PFSK-1 (cell line): ENCODE measurements around the gene EBNA1BP2.

Source experiments
- FOXP2 ChIP-seq: optimal IDR thresholded peaks from 2 replicates; pipeline ENCODE3; 2011; ENCODE audit warnings: borderline replicate concordance, control low read depth, inconsistent platforms; ENCODE audit not compliant: insufficient read depth; ENCODE audit errors: extremely low read length, extremely low read depth
- POLR2AphosphoS5 ChIP-seq: IDR thresholded peaks from 2 replicates; pipeline ENCODE4 v1.6.1; 2012; ENCODE audit warnings: low read depth, mild to moderate bottlenecking, control low read depth, low read length, moderate library complexity
- SIN3A ChIP-seq: IDR thresholded peaks from 2 replicates; pipeline ENCODE4 v1.6.1; 2012; ENCODE audit warnings: mild to moderate bottlenecking, low read length, moderate library complexity, borderline replicate concordance; ENCODE audit not compliant: insufficient read depth
- TAF1 ChIP-seq: IDR thresholded peaks from 2 replicates; pipeline ENCODE4 v1.6.1; 2012; ENCODE audit warnings: low read length, control low read depth, borderline replicate concordance; ENCODE audit not compliant: insufficient read depth
- TF ChIP-seq, protein P1 (sequence below), 2 experiments: IDR thresholded peaks; 2 replicates each; pipeline versions ENCODE4 v1.6.1 to v1.8.0; 2011 to 2012; ENCODE audit warnings: low read depth in 2 of 2, low read length in 2 of 2, control low read depth in 1 of 2, inconsistent platforms in 1 of 2, mild to moderate bottlenecking in 1 of 2, moderate library complexity in 1 of 2; ENCODE audit not compliant: insufficient read depth in 1 of 2

The EBNA1BP2 gene

DNA sequence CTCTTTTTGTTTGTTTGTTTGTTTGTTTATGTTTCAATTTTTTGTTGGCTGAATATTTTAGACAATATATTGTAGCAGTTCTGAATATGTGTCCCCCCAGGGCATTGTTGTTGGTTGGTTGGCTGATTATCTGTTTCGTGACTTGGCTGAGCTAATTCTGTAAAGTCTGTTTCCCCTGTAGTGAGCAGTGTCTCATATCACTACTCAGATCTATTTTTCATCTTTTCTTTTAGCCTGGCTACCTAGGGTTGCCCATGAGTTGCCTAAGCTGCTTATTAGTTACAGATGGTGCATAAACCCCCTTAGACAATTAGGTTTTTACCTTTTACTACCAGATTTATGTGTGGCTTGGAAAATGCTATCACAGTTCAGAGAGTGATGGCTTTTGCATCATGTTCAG, 32.3 kb upstream of the EBNA1BP2 start:
- TF ChIP-seq, protein P1, sequence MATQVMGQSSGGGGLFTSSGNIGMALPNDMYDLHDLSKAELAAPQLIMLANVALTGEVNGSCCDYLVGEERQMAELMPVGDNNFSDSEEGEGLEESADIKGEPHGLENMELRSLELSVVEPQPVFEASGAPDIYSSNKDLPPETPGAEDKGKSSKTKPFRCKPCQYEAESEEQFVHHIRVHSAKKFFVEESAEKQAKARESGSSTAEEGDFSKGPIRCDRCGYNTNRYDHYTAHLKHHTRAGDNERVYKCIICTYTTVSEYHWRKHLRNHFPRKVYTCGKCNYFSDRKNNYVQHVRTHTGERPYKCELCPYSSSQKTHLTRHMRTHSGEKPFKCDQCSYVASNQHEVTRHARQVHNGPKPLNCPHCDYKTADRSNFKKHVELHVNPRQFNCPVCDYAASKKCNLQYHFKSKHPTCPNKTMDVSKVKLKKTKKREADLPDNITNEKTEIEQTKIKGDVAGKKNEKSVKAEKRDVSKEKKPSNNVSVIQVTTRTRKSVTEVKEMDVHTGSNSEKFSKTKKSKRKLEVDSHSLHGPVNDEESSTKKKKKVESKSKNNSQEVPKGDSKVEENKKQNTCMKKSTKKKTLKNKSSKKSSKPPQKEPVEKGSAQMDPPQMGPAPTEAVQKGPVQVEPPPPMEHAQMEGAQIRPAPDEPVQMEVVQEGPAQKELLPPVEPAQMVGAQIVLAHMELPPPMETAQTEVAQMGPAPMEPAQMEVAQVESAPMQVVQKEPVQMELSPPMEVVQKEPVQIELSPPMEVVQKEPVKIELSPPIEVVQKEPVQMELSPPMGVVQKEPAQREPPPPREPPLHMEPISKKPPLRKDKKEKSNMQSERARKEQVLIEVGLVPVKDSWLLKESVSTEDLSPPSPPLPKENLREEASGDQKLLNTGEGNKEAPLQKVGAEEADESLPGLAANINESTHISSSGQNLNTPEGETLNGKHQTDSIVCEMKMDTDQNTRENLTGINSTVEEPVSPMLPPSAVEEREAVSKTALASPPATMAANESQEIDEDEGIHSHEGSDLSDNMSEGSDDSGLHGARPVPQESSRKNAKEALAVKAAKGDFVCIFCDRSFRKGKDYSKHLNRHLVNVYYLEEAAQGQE (IDR thresholded peaks at IDR 0.05; ENCODE audit: insufficient read depth in 1 of 2, low read depth in 2 of 2, low read length in 2 of 2), result no peak
- TF ChIP-seq FOXP2, result no peak
- no peak for TF ChIP-seq POLR2AphosphoS5
- no peak for TF ChIP-seq TAF1
- TF ChIP-seq SIN3A, result no peak

DNA sequence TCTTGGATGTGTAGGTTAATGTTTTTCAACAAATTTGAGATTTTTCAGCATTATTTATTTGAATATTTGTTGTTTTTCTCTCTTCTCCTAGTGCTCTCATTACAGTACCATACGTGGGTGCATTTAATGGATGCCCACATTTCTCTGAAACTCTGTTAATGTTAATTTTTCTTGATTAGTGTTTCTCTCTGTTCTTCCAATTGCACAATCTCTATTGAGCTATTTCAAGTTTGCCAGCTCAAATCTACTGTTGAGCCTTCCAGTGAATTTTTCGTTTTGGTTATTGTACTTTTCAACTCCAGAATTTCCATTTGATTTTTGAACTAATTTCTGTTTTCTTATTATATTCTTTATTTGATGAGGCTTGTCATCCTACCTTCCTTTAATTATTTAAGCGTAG, 31.8 kb upstream of the EBNA1BP2 start:
- TF ChIP-seq POLR2AphosphoS5 (no peak), FOXP2 (no peak)

GRCh38 chr1:43199093-43199726, 27.1 kb upstream of the EBNA1BP2 start:
- TF ChIP-seq POLR2AphosphoS5 (no peak), FOXP2 (no peak)
- TF ChIP-seq, protein P1 (IDR thresholded peaks at IDR 0.05; ENCODE audit: insufficient read depth in 1 of 2, low read depth in 2 of 2, low read length in 2 of 2), result no peak

- no peak for TF ChIP-seq SIN3A
- no peak for TF ChIP-seq FOXP2
- no peak for TF ChIP-seq POLR2AphosphoS5
- TF ChIP-seq, protein P1 (IDR thresholded peaks at IDR 0.05; ENCODE audit: insufficient read depth in 1 of 2, low read depth in 2 of 2, low read length in 2 of 2), result no peak
- TF ChIP-seq TAF1, result no peak
Observed at GRCh38 chr1:43197343-43198127, 25.4 kb upstream of the EBNA1BP2 start.

DNA sequence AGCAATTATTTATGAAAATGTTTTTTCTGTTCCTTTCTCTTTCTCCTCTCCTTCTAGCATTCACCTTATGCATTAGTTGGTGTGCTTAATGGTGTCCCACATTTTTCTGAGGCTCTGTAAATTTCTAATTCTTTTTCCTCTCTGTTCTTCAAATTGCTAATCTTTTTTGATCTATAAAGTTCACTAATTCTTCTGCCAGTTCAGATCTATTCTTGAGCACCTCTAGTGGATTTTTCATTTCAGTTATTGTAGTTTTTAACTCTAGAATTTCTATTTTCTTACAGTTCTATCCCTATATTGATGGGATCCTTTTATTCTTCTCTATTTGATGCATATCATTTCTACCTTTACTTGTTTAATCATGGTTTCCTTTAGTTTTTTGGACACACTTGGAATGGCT, 22.4 kb upstream of the EBNA1BP2 start:
- TF ChIP-seq SIN3A, result no peak
- no peak for TF ChIP-seq FOXP2
- TF ChIP-seq POLR2AphosphoS5, result no peak
- TF ChIP-seq TAF1, result no peak
- TF ChIP-seq, protein P1 (IDR thresholded peaks at IDR 0.05; ENCODE audit: insufficient read depth in 1 of 2, low read depth in 2 of 2, low read length in 2 of 2), result no peak
